ENCODE results near the gene INSIG1. TPM values are rescaled to one million over a fixed set of nuclear protein-coding genes. Genes with fewer than 3 reads are reported as not detected.

Gene INSIG1
- total RNA-seq, 1 experiment from 2014 or later = 183 TPM

DNA sequence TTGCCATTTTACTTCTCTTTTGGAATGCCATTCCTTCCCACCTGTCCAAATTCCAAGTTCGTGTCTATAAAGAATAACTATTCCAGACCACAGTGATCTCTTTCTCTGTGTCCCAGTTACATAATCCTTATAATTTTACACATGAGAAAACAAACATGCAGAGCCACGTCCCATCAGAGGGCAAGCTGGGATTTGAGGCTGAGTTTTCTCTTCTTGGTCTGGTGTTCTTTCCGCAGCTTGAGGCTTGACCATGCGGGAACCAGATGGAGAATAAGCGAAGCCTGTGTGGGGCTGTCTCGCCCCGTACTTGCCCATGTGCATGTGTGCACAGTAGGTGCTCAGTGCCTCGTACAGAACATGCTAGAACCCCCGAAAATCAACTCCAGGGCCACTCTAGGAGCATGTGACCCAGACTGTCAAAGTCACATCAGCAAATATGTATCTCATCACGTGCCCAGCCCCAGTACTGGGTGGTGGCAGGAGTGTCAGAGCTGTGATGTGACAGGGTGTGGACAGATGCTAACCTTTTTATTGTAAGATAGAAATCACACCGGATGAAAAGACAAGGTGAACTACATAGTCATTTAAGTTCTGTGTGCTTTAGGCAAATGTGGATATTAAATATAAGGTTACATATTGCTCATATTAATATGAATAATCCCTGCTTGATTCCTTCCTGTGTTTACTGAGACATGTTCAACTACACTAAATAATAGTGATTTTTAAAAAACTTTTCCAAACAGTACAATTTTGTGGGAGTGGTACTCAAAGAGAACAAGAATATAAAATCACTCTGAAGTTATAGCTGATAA, 3.2 kb downstream of the INSIG1 start:
- no peak for DNase-seq (ENCODE audit: low spot score)

DNA sequence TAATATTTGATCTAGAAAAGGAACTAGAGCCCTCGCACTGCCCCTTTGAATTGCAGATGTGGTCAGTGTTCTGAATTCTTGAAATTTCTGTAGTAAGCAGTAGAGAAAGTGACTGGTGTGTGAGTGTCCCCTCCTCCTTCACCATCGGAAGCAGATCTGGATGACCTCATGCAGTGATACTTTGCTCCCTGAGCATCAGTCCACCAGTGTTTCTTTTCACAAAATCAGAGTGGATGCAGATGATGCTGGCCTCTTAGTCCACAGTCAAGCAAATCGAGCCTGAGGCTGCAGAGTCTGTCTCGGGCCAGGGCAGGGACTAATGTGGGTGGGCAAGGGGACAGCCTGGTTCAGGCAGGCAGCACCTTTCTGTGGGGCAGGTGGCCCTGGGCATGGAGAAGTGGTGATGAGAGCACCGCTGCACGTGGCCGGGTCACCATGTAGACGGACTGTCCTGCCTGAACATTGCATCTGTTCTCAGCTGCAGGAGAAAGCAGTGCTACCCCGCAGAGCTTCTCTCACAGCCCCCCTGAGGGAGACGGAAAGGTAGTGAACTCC, 5.4 kb downstream of the INSIG1 start:
- DNase-seq (ENCODE audit: low spot score) = no peak

DNA sequence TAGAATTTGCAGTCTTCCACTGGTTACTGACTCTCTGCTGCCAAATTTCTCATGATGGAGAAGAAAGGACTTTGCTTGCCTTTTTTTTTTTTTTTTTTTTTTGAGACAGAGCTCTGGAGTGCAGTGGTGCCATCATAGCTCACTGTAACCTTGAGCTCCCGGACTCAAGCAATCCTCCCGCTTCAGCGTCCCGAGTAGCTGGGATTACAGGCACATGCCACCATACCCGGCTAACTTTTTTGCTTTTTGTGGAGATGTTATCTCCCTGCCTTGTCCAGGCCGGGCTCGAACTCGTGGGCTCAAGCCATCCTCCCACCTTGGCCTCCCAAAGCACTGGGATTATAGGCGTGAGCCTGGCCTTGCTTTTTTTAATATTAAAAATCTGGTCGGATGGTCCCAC, 6.2 kb downstream of the INSIG1 start:
- DNase-seq (ENCODE audit: low spot score) = no peak

DNA sequence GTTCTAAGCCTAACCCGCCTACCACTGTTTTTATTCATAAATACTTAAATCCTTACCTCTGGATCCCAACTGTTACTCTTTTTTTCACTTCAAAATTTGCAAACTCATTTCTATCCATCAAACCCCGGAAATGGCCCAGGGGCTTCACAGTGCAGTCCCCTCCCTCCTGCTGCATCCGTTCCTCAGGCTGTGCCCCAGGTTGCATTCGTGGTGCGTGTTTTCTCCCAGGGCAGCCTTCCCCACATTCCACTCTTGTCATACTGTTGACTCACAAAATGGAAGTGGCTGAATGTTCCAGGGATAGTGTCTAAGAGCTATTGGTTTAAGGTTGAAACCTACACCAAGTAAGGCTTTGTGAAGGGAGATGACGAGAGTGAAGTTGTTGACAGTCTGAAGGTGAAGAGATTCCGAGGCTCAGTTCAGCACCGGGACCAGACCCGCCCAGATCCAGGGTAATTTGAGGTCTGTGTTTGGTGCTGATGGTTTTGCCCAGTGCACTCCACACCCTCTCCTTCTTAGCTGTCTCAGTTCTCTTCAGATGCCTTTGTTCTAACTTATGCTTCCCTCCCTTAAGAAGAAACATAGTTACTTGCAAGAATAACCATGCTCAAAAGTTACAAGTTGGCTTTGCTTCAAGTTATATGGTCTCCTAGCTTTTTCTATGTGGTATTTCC, 7.7 kb downstream of the INSIG1 start:
- no peak for DNase-seq (ENCODE audit: low spot score)

DNA sequence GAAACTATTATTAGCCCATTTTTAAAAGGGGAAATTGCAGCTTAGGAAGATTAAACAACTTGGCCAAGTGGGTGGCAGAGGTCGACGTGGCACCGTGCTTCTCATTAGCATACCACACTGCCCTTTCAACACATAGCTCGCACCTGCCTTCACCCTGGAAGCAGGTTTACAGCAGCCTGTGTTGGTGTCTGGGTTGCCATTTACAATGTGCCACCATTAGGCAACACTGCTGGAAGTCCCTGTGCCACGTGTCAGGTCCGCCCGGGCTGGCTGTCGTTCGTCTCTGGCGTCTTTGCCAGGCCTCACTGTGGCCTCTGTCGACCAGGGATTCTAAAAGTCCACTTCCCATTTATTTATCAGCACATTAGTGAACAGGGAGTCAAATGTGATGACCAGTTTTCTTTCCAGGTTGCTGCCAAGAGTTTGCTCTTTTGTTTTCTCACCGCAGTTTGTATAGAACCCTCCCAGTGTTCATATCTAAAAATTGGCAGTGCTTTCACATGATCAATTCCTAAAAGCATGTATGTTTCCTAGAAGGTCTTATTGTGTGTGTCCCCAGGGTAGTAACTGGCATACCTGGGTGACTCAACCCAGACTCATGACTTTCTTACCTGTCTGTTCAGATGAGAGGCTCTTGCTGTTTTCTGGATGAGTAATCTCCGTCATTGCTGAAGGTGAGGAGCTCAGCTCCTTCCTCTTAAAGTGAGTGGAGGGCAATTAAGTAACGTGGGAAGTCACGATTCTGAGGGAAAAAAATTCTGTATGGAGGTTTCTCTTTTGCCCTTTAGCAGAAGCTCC, 9.2 kb downstream of the INSIG1 start:
- DNase-seq (ENCODE audit: low spot score) = no peak

DNA sequence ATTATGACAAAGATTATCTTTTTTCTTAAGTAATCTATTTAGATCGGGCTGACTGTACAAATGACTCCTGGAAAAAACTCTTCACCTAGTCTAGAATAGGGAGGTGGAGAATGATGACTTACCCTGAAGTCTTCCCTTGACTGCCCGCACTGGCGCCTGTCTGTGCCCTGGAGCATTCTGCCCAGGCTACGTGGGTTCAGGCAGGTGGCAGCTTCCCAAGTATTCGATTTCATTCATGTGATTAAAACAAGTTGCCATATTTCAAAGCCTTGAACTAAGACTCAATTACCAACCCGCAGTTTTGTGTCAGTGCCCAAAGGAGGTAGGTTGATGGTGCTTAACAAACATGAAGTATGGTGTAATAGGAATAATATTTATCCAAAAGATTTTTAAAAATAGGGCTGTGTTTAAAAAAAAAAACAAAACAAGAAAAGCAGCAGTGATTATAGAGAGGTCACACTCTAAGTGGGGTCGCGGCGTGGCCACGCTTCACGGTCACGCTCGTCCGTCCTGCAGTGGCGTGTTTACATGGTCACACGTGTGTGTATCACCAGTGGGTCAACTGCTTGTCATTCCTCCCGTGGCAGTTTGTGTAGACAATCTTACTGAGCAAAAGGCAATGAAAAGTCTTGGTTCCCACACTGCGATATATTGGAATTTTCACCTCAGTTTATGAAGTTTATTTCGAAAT, 10.8 kb downstream of the INSIG1 start:
- DNase-seq (ENCODE audit: low spot score) = no peak

DNA sequence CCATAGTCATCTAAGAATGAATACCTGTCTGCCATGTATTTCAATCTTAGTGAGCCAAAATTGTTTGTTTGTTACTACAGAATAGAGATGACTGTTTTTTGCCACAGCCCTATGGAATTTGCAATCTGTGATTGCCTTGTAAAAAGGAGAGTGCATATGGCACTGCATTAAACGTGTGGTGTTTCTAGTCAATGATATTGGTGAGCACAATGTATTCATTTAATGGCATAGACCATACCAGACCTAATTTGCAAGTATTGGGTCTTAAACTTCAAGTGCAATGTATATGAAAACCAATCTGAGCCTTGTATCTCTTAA, 11.3 kb downstream of the INSIG1 start:
- DNase-seq (ENCODE audit: low spot score) = no peak

DNA sequence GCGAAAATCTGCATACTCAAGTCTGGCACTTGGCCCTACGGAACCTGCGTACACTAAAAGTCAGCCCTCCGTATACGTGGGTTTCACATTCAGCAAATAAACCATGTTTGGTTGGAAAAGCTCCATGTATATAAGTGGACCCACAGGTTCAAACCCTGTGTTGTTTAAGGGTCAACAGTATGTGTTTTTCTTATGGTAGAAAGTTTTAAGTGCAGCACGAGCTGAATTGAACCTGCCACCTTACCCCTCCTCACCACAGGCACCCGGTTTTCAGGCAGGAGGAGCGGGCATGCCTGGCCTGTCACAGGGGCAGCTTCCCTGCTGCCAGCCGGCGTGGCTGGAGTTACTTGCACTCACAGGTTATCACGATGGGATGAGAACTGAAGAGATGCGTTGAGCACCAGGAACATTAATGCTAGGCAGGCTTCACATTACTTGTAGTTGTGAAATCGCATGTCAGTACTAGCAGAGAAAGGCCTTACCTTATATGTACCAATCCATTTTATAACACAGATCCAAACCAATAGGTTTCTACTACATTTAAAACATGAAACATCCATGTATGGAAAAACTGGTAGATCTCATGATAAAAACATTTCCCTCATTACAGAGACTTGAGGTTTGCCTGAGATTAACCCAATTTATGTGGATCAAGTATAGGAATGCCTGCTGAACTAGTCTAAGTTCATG, 12.9 kb downstream of the INSIG1 start:
- no peak for DNase-seq (ENCODE audit: low spot score)

DNA sequence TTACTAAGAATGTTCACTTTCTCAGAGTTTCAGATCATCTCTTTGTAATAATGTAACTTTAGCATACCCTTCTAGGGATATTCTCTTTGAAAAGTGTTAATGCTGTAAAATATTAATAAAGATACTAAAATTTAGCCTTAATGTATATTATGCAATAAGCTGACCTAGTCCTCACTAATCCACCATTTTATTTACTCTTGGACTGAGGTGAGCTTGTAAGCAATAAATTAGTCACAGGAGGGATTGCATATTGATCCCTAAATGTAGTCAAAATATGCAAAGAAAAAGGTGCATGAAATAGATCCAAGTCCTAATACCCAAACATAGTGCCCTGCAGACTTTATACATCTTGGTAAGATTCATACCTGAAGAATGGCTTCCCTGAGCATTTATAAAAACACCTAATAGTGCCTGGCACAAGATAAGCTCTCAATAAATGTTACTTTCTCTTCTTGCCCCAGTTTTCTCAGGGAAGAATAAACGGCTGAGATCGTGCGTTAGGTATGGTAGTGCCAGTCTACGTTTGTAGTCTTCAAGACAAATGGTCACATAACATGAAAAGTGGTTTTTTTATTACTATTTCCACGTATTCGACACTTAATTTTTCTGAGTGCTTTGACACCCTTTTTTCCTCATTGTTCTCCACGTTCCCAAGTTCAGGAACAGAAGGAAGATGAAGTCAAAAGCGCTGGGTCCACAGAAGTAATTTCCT, 14.3 kb downstream of the INSIG1 start:
- no peak for DNase-seq (ENCODE audit: low spot score)

DNA sequence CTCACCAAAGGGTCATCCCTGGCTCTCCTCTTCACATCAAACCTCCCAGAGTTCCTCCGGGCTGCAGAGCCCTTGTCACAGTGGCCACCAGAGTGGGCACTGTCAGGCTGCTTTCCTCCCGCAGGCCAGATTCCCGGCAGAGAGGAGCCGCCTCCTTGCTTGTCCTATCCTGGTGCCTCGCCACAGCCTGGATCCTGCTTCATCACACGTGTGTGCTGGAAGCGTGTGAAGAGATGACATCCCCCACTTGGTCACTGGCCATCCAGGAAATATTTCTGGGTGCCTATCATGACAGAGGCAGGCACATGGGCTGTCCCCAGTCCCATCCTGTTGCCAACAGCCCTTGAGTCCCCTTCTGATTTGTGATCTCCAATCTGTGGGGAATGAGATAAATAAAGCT, 15.0 kb downstream of the INSIG1 start:
- DNase-seq (ENCODE audit: low spot score) = no peak

DNA sequence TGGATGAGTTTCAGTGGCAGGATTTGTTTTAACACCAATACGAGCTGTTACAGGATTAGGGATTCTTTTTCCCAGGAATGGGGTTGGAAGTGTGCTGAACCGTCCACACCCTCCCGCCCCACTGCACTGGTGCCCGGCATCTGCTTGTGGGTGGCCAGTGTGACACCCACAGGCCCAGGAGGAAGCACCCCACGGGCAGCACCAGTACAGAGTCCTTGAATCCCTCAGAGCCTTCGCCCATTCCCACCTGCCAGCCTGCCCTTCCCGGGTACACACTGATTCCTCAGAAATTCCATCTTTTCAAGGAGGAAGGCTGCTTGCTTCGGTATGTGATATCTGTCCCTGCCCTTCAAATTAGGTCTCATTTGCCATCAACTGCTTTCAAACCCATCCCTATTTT, 15.4 kb downstream of the INSIG1 start:
- DNase-seq (ENCODE audit: low spot score) = no peak

DNA sequence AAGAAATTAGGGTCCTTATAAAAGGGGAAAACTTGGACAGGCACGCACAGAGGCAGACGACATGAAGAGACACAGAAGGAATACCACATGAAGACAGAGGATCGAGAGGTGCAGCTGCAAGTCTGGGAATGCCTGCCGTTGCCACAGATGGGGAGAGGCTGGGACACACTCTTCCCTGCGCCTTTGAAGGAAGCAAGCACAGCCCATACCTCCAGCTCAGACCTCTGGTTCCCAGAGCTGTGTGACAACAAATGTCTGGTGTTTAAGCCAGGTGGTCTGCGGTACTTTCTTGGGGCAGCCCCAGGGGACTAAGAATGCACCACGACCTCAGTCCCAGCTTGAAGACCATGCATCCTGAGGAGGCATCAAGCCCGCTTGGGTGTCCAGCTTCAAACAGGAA, 18.3 kb downstream of the INSIG1 start:
- DNase-seq (ENCODE audit: low spot score) = no peak

DNA sequence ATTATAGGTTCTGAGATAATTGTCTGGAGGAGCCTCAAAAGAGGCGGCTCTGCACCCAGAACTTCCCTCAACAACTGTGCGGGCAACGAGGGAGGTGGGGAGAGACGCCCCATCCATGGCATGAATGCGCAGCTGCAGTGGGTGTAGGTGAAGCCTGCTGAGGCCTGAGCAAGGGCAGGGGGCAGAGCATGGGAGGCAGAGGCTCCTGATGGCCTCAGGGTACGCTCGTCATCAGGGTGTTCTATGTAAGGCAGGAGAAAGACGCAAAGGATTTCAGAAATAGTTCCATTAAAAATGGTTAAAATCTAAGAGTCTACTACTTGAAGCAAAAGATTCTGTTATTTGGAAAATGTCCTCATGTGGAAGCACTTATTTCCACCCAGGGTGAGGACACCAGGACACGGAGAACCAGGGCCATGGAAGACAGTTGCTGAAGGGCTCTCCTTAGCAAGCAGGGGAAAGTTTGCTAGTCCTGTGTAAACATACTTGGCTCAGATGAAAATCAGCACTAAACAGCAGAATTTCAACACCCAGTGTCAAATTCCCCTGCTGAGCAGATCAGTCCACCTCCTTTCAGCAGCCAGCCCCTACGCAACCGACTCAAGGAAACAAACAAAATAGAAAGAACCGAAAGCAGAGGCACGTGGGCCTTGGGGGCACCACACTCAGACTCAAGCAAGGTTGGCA, 18.9 kb downstream of the INSIG1 start:
- DNase-seq (ENCODE audit: low spot score) = no peak

DNA sequence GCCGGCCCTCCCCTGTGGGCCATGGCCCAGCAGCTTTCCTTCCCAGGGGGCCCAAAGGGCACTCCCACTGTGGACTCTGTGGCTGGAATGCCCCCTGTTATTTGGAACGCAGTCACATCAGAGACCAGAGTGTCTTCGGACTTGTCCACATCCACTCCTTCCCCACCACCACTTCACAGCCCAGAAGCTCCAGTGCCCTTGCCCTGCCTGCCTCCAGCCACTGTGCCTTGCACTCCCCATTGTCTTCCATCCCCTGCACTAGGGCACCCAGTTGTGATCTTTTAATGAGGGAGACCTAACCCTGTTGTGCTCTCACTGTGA, 19.4 kb downstream of the INSIG1 start:
- DNase-seq (ENCODE audit: low spot score) = no peak

DNA sequence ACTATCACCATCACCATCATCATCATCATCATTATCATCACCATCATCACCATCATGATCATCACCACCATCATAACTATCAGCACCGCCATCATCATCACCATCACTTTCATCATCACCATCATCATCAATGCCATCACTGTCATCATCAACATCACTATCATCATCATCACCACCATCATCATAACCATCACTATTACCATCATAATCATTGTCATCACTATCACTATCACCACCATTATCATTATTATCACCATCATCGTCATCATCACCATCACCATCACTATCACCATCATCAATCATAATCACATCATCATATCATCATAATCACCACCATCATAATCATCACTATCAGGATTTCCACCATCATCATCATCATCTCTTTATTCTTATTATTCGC, 20.6 kb downstream of the INSIG1 start:
- DNase-seq (ENCODE audit: low spot score) = no peak

DNA sequence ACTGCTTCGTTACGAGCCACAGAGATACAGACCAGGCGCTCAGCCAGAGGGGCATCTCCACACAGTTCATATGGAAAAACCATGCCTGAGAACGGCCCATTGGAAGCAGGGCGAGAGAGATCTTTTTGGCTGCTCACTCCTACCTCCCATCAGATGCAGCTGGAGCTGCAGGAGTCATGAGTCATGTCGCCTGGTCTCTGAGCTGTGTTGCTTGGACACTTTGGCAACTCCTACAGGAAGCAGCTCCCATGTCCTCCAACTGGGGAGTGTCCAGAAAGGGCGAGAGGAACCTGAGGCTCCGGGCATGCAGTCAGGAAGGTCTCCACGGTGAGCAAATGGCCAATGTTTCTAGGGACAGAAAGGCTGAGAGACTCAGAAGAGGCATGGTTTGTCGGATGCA, 24.9 kb downstream of the INSIG1 start:
- DNase-seq (ENCODE audit: low spot score) = peak; percentile 56

DNA sequence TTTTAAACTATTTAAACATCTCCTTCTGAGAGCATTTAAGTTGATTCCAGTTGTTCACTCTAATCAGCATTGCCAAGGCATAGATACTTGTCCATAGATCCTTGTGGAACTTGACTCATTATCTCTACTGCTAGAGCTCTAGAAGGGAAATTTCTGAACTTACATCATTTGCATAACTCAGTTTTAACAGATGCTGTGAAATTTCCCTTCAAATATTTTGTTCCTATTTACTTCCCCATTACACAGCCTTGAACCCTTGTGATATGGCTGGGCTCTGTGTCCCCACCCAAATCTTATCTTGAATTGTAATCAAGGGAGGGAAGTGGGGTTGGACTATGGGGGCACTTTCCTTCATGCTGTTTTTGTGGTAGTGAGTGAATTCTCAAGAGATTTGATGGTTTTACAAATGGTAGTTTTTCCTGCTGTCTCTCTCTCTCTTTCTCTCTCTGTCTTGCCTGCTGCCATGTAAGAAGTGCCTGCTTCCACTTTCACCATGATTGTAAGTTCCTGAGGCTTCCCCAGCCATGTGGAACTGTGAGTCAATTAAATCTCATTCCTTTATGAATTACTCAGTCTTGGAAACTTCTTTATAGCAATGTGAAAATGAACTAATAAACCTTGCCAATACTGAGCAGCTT, 25.4 kb downstream of the INSIG1 start:
- no peak for DNase-seq (ENCODE audit: low spot score)

DNA sequence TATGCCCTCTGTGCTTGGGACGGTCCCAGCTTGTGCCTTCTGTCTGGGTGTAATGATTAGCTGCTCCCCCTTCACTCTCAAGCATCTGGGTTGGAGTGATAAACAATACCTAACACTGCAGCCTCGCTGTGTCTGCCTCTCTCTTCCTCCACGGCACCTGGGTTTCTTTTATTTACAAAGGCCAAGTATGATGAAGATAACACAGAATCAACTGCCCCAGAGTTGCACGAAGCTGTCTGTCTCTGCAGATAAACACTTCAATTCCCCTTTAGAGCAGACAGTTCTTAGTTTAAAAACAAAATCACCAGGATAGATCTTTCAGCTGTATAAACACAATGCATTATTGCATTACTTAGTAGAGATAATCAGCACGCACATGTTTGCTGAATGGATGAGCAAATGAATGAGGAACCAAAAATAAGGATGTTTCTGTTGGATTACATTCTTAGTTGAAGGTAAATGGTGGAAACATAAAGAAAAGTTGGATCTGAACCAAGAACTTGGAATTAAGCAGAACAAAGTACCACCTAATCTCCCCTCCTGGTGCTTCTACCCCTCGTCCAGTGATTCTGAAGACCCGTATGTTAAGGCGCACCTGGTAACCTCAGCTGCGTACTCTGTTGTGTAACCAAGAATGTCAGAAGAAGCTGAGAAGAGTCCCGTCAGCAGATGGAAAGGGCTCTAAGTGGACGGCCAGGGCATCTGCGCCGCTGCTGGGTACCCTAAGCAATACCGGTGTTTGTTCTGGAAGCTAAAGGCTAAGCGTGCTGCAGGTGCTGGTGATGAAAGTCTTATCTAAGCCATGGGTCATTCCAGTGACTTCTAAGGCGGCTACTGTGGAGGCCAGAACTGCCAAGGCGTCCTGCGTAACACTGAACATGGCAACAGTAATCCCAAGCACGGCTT, 26.6 kb downstream of the INSIG1 start:
- DNase-seq (ENCODE audit: low spot score) = no peak

DNA sequence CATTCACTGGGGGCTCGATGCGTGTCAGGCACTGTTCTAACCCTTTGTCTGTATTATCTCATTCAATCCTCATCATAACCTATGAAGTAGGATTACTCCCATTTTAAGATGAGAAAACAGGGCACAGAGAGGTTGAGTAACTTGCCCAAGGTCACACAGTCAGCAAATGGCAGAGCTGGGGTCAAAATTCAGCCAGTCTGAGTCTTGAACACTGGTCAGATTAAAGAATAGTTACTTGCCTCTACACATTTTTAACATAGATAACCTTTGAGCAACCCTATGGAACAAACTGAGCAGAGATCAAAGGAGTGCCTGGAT, 27.2 kb downstream of the INSIG1 start:
- DNase-seq (ENCODE audit: low spot score) = no peak
